DMS153 treated with DMSO at 0.1 percent for 48 hours (cell line): ENCODE data around the gene MPHOSPH6.
"Not testable (repeated sequence)": the region's sequence is repeated elsewhere in the genome, so short reads cannot be mapped to it uniquely, and the experiment has no call there.

ENCODE experiments used
- DNase-seq: peaks from one replicate; lab custom pipeline; 2025; ENCODE audit not compliant: unreplicated experiment; lab: John Stamatoyannopoulos, UW

Gene MPHOSPH6

DNA sequence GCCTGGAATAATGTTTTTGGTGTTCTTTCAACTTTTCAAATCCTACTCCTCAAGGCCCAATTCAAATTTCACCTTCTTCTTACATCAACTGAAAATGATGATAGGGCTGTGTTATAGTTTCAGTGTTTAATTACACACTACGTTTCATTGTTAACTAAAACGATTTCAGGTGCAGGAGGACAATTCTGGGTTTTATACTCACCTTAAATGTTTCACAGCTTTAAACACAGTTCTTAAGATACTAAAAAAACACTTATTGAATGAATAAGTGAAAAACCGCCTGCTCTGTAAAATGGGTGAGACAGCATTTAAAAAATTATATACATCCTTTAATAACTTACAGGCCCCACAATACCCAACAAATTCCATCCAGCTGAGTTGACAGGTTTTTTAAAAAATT is 6.2 kb upstream of the MPHOSPH6 start:
- DNase-seq = no peak

DNA sequence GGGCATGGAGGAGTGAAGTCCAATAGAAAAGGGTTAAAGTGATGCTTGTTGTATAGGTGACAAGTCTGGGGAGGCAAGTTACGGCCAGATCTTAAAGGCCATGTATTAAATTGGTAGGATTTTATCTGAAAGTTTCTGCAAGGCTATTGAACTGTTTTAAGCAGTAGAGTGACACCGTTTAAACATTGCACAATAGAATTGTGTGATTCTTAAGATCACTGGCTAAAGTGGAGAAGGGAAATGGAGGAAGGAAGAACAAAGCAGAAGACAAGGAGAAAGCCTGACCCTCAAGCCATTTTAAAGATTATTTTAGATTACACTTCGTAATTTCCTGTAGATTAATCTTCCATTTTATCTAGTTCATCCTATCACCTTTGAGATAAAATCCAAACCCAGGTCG is 5.6 kb upstream of the MPHOSPH6 start:
- DNase-seq = no peak

GRCh38 chr16:82167670-82168069 is 2.4 kb downstream of the MPHOSPH6 start:
- DNase-seq = no peak

DNA sequence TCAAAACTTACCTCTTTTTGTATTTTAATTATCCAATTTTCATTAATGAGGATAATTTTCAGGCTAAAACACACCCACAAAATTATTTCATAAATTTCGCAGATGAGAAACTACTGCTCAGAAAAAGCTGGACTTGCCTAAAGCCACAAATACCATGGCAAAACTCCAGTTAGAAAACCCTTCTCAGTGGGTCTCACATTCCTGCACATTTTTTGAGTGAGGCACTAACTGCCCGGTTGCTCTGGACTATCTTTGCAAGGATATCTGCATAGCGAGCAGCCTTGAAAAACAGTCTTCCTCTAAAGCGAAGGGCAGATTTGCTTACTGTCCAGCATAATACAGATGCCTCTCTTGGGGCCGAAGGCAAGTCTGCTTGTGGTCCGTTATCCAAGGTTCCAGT is 9.8 kb downstream of the MPHOSPH6 start:
- no peak for DNase-seq

GRCh38 chr16:82157836-82158235 is 12.2 kb downstream of the MPHOSPH6 start:
- no peak for DNase-seq

GRCh38 chr16:82157534-82157812 is 12.6 kb downstream of the MPHOSPH6 start:
- no peak for DNase-seq

GRCh38 chr16:82156761-82157533 is 13.1 kb downstream of the MPHOSPH6 start:
- DNase-seq = no peak

GRCh38 chr16:82152641-82153112 is 17.3 kb downstream of the MPHOSPH6 start:
- DNase-seq = peak; percentile 48

DNA sequence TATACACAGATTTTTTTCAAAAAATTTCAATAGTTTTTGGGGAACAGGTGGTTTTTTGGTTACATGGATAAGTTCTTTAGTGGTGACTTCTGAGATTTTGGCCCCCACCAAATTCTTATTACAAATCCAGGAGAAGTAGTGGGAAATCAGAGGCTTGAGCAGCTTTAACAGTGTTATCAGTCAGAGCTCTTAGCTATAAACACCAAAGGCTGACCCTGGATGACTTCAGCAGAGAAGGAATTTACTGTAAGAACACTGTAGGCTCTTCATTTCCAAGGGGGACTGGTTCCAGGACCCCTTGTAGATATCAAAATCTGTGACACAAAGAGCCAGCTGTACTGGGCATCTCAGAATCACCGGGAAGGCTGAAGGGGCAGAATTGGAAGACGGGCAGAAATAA is 17.8 kb downstream of the MPHOSPH6 start:
- no peak for DNase-seq

DNA sequence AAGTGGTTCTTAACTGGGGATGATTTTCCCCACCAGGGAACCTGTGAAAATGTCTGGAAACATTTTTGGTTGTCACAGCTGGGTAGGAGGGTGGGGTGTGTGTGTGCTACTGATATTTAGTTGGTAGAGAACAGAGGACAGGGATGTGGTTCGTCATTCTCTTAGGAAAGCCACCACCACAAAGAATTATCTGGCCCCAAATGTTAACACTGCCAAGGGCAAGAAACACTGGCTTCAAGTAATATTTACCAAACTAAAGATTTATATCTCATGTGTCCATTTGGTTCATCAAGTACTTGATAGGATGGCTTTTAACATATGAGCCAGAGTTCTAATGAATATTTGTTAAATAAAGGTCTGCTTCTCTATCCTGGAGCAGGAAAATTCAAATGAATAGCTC is 19.5 kb downstream of the MPHOSPH6 start:
- no peak for DNase-seq

DNA sequence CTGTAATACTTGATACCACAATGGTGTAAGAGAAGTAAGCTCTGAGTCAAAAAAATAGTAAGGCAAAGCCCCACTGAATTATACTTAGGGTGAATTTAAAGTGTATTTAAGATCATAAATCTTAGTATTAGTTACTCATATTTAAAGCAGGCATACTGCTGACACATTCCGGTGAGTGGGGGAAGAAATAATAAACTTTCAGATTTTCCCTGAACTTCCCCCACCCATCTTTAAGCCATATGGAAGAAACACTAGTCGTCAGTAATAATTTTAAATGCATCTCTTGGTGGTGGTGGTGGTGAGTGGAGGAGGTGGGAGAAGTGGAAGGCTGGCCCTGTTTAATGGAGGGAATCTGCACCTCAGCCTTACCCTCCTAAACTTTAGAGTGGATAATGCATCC is 20.5 kb downstream of the MPHOSPH6 start:
- DNase-seq = no peak

DNA sequence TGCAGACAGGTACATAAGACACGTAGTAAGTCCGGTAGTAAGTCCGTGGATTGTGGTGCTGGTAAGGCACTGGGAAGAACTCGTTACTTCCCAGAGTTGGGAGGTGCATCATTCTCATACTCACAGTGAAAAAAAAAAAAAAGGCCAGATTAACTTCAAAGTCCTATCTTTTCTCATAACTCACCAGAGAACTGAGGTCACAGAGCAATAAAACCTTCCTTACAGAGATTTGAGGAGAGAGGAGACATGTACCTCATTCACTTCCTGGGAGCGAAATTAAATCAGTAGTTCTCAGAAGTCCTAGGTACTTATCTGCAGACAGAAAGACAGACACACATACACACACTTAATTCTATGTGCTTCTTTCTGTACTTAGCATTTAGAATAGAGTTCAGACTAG is 22.5 kb downstream of the MPHOSPH6 start:
- DNase-seq = no peak

DNA sequence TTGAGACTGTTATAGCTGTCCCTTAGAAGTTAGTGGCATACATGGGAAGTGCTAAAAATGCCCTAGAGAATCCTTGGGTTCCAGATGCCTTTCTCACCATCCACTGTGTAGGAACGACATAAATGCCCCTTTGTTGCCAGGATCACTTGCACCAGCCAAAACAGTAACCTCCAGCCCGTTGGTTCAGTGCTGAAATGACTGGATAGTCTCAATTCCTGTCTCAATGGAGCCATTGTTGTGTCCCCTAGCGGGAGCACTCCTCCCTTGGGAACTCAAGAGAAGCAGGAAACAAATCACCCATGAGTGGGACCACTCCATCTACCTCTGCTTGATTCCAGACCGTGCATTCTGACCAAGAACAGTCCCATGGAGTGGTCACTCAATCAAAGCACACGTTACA is 23.1 kb downstream of the MPHOSPH6 start:
- DNase-seq = no peak

GRCh38 chr16:82146556-82146955 is 23.5 kb downstream of the MPHOSPH6 start:
- DNase-seq = no peak

DNA sequence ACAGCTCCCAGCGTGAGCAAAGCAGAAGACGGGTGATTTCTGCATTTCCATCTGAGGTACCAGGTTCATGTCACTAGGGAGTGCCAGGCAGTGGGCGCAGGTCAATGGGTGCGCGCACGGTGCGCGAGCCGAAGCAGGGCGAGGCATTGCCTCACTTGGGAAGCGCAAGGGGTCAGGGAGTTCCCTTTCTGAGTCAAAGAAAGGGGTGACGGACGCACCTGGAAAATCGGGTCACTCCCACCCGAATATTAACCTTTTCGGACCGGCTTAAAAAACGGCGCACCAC is 30.8 kb downstream of the MPHOSPH6 start:
- not testable (repeated sequence) for DNase-seq

- no peak for DNase-seq
Observed at GRCh38 chr16:82138478-82139285, 31.3 kb downstream of the MPHOSPH6 start.

DNA sequence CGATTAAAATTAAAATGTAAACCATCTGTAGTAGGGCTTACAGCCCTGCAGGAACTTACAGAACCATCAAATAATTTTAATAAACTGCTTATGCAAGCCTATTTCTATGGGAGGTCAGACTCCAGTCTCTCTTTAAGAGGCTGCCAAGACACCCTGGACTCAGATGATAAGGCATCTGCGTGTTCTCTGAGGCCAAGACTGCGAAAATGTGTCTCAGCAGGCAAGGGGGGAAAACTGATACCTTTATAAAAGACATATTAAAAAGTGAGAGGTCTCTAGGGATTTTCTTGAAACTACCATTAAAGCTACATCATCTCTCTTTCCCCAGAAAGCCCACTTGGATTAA is 32.2 kb downstream of the MPHOSPH6 start:
- no peak for DNase-seq

GRCh38 chr16:82136956-82137821 is 32.8 kb downstream of the MPHOSPH6 start:
- no peak for DNase-seq

DNA sequence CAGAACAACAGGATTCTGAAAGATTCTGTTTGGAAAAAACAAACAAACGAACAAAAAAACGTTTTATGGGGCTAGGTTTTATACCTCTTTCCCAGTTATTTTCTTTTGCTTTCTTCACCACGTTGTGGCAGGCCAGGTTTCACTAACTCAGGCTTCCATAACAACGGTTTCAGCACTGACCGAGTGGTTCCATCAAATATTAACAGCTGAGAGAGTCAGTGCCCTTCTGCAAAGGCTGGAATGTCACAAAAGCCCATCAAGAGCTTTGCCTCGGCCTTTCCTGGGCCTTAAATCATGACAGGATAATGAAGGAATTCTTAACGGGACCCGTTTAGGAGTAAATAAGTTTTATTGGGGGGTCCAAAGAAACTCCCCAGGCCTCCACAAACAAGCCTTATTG is 34.2 kb downstream of the MPHOSPH6 start:
- DNase-seq = no peak

- no peak for DNase-seq
Observed at GRCh38 chr16:82134846-82135245, 35.2 kb downstream of the MPHOSPH6 start.

DNA sequence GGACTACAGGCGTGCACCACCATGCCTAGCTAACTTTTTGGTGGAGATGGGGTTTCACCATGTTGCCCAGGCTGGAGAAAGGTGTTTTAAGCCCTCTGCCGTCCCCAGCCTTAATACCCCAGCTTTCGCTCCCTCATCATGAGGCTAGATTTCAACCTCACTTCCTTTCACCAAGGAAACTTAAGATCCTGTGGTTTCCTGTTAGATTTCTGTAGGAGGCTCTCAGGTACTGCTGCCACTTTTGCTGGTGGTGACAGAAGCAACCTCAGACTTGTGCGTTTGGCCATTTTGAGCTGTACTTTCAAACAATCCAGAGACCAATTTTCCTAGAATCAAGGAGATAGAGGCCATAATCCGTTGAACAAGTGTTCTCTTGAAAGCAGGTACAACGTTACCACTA is 36.2 kb downstream of the MPHOSPH6 start:
- no peak for DNase-seq

GRCh38 chr16:82129881-82130280 is 40.1 kb downstream of the MPHOSPH6 start:
- DNase-seq = no peak
